ENCODE measurements around the gene PLA2G4A.

DNA sequence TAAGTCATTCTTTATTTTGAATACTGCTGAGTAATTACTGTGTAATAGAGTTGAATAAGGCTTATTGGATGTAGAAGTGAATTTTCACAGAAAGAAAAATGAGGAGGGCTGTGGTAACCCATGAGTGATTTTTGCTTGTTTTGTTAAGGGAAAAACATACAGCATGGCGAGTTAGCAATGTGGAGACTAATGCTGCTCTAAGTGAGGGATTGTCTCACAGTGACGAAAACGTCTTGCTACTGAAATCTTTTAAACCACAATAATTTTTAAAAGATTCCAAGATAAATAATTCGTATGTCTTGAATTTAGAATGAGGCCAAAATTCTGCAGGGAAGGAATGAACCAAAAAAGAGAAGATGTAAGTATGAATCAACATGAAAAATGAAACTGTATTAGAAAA, 16.2 kb upstream of the PLA2G4A start:
- TF ChIP-seq, protein P1, sequence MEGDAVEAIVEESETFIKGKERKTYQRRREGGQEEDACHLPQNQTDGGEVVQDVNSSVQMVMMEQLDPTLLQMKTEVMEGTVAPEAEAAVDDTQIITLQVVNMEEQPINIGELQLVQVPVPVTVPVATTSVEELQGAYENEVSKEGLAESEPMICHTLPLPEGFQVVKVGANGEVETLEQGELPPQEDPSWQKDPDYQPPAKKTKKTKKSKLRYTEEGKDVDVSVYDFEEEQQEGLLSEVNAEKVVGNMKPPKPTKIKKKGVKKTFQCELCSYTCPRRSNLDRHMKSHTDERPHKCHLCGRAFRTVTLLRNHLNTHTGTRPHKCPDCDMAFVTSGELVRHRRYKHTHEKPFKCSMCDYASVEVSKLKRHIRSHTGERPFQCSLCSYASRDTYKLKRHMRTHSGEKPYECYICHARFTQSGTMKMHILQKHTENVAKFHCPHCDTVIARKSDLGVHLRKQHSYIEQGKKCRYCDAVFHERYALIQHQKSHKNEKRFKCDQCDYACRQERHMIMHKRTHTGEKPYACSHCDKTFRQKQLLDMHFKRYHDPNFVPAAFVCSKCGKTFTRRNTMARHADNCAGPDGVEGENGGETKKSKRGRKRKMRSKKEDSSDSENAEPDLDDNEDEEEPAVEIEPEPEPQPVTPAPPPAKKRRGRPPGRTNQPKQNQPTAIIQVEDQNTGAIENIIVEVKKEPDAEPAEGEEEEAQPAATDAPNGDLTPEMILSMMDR (IDR thresholded peaks at IDR 0.05; ENCODE audit: insufficient read depth, low read length) = no peak
- TF ChIP-seq, protein P2, sequence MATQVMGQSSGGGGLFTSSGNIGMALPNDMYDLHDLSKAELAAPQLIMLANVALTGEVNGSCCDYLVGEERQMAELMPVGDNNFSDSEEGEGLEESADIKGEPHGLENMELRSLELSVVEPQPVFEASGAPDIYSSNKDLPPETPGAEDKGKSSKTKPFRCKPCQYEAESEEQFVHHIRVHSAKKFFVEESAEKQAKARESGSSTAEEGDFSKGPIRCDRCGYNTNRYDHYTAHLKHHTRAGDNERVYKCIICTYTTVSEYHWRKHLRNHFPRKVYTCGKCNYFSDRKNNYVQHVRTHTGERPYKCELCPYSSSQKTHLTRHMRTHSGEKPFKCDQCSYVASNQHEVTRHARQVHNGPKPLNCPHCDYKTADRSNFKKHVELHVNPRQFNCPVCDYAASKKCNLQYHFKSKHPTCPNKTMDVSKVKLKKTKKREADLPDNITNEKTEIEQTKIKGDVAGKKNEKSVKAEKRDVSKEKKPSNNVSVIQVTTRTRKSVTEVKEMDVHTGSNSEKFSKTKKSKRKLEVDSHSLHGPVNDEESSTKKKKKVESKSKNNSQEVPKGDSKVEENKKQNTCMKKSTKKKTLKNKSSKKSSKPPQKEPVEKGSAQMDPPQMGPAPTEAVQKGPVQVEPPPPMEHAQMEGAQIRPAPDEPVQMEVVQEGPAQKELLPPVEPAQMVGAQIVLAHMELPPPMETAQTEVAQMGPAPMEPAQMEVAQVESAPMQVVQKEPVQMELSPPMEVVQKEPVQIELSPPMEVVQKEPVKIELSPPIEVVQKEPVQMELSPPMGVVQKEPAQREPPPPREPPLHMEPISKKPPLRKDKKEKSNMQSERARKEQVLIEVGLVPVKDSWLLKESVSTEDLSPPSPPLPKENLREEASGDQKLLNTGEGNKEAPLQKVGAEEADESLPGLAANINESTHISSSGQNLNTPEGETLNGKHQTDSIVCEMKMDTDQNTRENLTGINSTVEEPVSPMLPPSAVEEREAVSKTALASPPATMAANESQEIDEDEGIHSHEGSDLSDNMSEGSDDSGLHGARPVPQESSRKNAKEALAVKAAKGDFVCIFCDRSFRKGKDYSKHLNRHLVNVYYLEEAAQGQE (IDR thresholded peaks at IDR 0.05; ENCODE audit: insufficient replicate concordance, low read depth) = no peak
